Activated CD8-positive, alpha-beta T cell treated with anti-CD3 and anti-CD28 coated beads for 36 hours (primary cell): ENCODE results near the gene PHOX2A. TPM values are rescaled to one million over a fixed set of nuclear protein-coding genes. Genes with fewer than 3 reads are reported as not detected.

Experiments
- ATAC-seq: fragments of 200-7000 bp; cut with Tn5 transposase; one replicate; pipeline ENCODE4 v1.10.0; 2021; ENCODE audit warnings: mild to moderate bottlenecking, moderate library complexity
- CTCF ChIA-PET: fragments of 350-600 bp; sonication (Branson Sonifier 250); formaldehyde crosslinking; loops from one replicate; lab custom pipeline; 2021; ENCODE audit warnings: antibody characterized with exemption; lab: Charles Lee
- POLR2A ChIA-PET: fragments of 350-600 bp; sonication (Branson Sonifier 250); formaldehyde crosslinking; loops from one replicate; lab custom pipeline; 2021; ENCODE audit warnings: antibody characterized with exemption; lab: Charles Lee
- DNase-seq: peaks from one replicate; pipeline ENCODE4 v3.0.0-alpha.2; 2020
- H3K27ac Mint-ChIP-seq: one replicate; pipeline ENCODE4 v1.8.0; 2021; ENCODE audit warnings: mild to moderate bottlenecking, mixed read lengths
- H3K27me3 Mint-ChIP-seq: one replicate; pipeline ENCODE4 v1.8.0; 2021; ENCODE audit warnings: mixed read lengths
- H3K36me3 Mint-ChIP-seq: one replicate; pipeline ENCODE4 v1.8.0; 2021; ENCODE audit warnings: low read depth, mixed read lengths
- H3K4me1 Mint-ChIP-seq: one replicate; pipeline ENCODE4 v1.8.0; 2021; ENCODE audit warnings: low read depth, mixed read lengths
- H3K4me3 Mint-ChIP-seq: one replicate; pipeline ENCODE4 v1.8.0; 2021; ENCODE audit warnings: mild to moderate bottlenecking, moderate library complexity, mixed read lengths
- H3K9me3 Mint-ChIP-seq: one replicate; pipeline ENCODE4 v1.8.0; 2021; ENCODE audit warnings: mixed read lengths
- intact Hi-C: fragments of 100-400 bp; cut with micrococcal nuclease; formaldehyde crosslinking; loops from one replicate; pipeline ENCODE4 v1.10.0; 2022
- total RNA-seq, 2 experiments: library from RNA; stranded (reverse); gene quantifications; one replicate each; pipeline ENCODE4 v1.2.3, GENCODE V29; 2021
- TF ChIP-seq, protein P1 (sequence below): fragments of 200-600 bp; IDR thresholded peaks from one replicate; pipeline ENCODE4 v1.8.0; 2022; ENCODE audit warnings: antibody characterized with exemption, mild to moderate bottlenecking

Gene PHOX2A
- total RNA-seq, 2 experiments from 2014 or later: not detected

DNA sequence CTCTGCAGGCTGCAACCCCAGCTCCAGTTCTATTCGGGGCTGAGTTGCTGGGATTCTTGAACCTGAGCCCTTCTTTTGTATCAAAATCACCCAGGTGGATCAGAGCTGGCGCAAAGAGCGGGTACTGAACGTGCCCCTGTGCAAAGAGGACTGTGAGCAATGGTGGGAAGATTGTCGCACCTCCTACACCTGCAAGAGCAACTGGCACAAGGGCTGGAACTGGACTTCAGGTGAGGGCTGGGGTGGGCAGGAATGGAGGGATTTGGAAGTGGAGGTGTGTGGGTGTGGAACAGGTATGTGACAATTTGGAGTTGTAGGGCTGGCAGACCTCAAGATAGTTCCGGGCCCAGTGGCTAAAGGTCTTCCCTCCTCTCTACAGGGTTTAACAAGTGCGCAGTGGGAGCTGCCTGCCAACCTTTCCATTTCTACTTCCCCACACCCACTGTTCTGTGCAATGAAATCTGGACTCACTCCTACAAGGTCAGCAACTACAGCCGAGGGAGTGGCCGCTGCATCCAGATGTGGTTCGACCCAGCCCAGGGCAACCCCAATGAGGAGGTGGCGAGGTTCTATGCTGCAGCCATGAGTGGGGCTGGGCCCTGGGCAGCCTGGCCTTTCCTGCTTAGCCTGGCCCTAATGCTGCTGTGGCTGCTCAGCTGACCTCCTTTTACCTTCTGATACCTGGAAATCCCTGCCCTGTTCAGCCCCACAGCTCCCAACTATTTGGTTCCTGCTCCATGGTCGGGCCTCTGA is 48.3 kb downstream of the PHOX2A start:
- no peaks in the 10 kb centered on the region for H3K27me3 Mint-ChIP-seq
- DNase-seq (no peak), ATAC-seq (no peak)
- no peaks in the 10 kb centered on the region for H3K9me3 Mint-ChIP-seq
- intact Hi-C loops: no loop called here
- CTCF ChIA-PET: interaction anchor here (4.0 kb wide), 1 partner anchor 12 kb away, joined by 12 read pairs; no protein-coding TSS in a partner anchor
- no peak overlapping the region for H3K27ac Mint-ChIP-seq
- TF ChIP-seq, protein P1, sequence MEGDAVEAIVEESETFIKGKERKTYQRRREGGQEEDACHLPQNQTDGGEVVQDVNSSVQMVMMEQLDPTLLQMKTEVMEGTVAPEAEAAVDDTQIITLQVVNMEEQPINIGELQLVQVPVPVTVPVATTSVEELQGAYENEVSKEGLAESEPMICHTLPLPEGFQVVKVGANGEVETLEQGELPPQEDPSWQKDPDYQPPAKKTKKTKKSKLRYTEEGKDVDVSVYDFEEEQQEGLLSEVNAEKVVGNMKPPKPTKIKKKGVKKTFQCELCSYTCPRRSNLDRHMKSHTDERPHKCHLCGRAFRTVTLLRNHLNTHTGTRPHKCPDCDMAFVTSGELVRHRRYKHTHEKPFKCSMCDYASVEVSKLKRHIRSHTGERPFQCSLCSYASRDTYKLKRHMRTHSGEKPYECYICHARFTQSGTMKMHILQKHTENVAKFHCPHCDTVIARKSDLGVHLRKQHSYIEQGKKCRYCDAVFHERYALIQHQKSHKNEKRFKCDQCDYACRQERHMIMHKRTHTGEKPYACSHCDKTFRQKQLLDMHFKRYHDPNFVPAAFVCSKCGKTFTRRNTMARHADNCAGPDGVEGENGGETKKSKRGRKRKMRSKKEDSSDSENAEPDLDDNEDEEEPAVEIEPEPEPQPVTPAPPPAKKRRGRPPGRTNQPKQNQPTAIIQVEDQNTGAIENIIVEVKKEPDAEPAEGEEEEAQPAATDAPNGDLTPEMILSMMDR: no peak
- no peaks in the 10 kb centered on the region for H3K36me3 Mint-ChIP-seq
- H3K4me3 Mint-ChIP-seq: no peak overlapping the region
- no peaks in the 10 kb centered on the region for H3K4me1 Mint-ChIP-seq
- POLR2A ChIA-PET: interaction anchor here (0.6 kb wide), 1 partner anchor 184 kb away, joined by 3 read pairs; no protein-coding TSS in a partner anchor

DNA sequence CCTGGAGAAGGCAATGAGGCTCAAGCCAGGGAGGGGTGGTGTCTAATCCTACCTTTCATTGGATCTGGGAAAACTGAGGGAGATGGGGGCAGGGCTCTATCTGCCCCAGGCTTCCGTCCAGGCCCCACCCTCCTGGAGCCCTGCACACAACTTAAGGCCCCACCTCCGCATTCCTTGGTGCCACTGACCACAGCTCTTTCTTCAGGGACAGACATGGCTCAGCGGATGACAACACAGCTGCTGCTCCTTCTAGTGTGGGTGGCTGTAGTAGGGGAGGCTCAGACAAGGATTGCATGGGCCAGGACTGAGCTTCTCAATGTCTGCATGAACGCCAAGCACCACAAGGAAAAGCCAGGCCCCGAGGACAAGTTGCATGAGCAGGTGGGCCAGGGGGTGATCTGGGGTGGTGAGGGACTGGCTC is 52.0 kb downstream of the PHOX2A start, which contains the start of gene FOLR1:
Gene FOLR1, plus strand, starts transcription at position 180 of the 421 bp plus-strand sequence. Its CDS starts 34 bp downstream, at position 214.
- ChIA-PET CTCF (interaction anchor here (1.7 to 4.0 kb wide), 2 partner anchors 9 to 47 kb away, joined by 3 to 12 read pairs; no protein-coding TSS in a partner anchor), POLR2A (no interaction called here)
- no peak for ATAC-seq
- H3K36me3 Mint-ChIP-seq: no peaks in the 10 kb centered on the region
- H3K27me3 Mint-ChIP-seq: no peaks in the 10 kb centered on the region
- no peak within 1 kb of the TSS for H3K27ac Mint-ChIP-seq
- DNase-seq: no peak
- intact Hi-C loops: no loop called here
- no peaks in the 10 kb centered on the region for H3K9me3 Mint-ChIP-seq
- TF ChIP-seq, protein P1: no peak
- H3K4me3 Mint-ChIP-seq: no peak within 1 kb of the TSS
- no peaks in the 10 kb centered on the region for H3K4me1 Mint-ChIP-seq

DNA sequence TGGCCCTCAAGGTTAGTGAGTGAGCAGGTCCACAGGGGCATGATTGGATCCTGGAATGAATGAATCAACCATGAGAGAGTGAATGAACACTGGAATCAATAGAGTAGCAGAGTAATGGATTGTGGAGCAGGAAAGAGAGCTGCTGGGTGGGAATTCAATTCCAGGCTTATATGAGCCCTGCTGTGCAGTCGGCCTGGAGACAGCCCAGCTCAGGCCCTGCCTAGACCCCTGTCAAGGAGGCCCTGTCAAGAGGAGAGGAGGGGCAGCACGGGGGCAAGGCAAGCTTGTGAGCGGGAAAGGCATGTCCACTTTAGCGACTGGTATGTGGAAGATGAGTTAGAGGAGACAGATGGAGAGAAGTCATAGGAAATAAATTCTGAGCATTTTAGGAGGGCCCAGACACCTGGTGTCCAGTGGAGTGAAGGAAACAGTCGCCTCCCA is 53.3 kb downstream of the PHOX2A start:
- TF ChIP-seq, protein P1: no peak
- POLR2A ChIA-PET: interaction anchor here (0.6 kb wide), 1 partner anchor 87 kb away, joined by 3 read pairs; no protein-coding TSS in a partner anchor
- intact Hi-C loops: no loop called here
- CTCF ChIA-PET: interaction anchor here (1.7 kb wide), 1 partner anchor 48 kb away, joined by 3 read pairs; no protein-coding TSS in a partner anchor
- H3K4me3 Mint-ChIP-seq: no peak overlapping the region
- DNase-seq (no peak), ATAC-seq (no peak)
- no peaks in the 10 kb centered on the region for H3K27me3 Mint-ChIP-seq
- H3K9me3 Mint-ChIP-seq: no peaks in the 10 kb centered on the region
- no peaks in the 10 kb centered on the region for H3K4me1 Mint-ChIP-seq
- H3K27ac Mint-ChIP-seq: no peak overlapping the region
- H3K36me3 Mint-ChIP-seq: no peaks in the 10 kb centered on the region

DNA sequence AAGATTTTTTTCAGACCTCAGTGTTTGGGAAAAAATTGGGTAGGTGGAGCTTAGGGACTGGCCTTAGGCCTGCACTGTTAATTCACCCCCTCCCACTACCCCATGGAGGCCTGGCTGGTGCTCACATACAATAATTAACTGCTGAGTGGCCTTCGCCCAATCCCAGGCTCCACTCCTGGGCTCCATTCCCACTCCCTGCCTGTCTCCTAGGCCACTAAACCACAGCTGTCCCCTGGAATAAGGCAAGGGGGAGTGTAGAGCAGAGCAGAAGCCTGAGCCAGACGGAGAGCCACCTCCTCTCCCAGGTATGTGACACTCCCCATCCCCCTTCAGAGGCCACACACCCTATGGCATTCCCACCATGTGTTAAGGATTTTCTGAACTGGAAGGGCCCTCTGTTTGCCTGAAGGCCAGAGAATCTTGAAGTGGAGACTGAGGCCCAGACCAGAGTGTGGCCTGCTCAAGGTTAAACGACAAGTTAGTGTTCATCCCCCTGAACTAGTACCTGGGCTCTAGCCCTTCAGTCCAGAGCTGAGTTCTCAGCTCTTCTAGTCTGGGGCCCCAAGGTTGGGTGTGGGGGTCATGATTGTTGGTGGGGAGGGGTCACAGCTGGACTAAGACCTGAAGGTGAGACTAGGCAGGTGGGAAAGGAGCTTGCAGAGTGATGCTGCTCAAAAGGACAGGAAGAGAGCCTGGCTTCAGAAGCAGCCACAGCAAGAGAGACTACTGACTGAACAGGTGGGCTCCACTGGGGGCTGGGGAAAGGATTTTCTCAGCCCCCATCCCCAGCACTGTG is 54.3 kb downstream of the PHOX2A start:
- no peak overlapping the region for H3K27ac Mint-ChIP-seq
- CTCF ChIA-PET: no interaction called here
- POLR2A ChIA-PET: no interaction called here
- H3K36me3 Mint-ChIP-seq: no peaks in the 10 kb centered on the region
- intact Hi-C loops: no loop called here
- no peak for DNase-seq
- H3K27me3 Mint-ChIP-seq: no peaks in the 10 kb centered on the region
- no peak for ATAC-seq
- TF ChIP-seq, protein P1: no peak
- no peaks in the 10 kb centered on the region for H3K9me3 Mint-ChIP-seq
- no peaks in the 10 kb centered on the region for H3K4me1 Mint-ChIP-seq
- H3K4me3 Mint-ChIP-seq: no peak overlapping the region

Other genes starting within 250 kb of the PHOX2A start
- 1 to 10 TPM; 7.8 to 8.2 TPM for gene IL18BP, start 245.3 kb downstream of the PHOX2A start, total RNA-seq
- gene NUMA1, start 163.6 kb downstream of the PHOX2A start, total RNA-seq: 100 to 1,000 TPM; 165 to 169 TPM
- gene LRRC51, start 163.3 kb downstream of the PHOX2A start, total RNA-seq: 1 to 10 TPM; 7.0 to 7.7 TPM
- 10 to 100 TPM; 50.3 to 52.4 TPM for gene LAMTOR1, start 140.9 kb downstream of the PHOX2A start, total RNA-seq
- not detected for gene TOMT, start 138.3 kb downstream of the PHOX2A start, total RNA-seq
- gene ANAPC15, start 131.5 kb downstream of the PHOX2A start, total RNA-seq: 10 to 100 TPM; 66.0 to 67.4 TPM
- gene FOLR3, start 108.5 kb downstream of the PHOX2A start, total RNA-seq: not detected
- not detected for gene FOLR1, start 52.0 kb downstream of the PHOX2A start, total RNA-seq
- not detected for gene FOLR2, start 27.4 kb downstream of the PHOX2A start, total RNA-seq
- gene INPPL1, start 19.4 kb downstream of the PHOX2A start, total RNA-seq: 10 to 100 TPM; 75.9 to 78.4 TPM
- gene CLPB, start 190.4 kb upstream of the PHOX2A start, total RNA-seq: 10 to 100 TPM; 37.0 to 37.2 TPM